IMR-90 (cell line): Measurements from ENCODE around the gene RUNX1. TPM values are rescaled to one million over a fixed set of nuclear protein-coding genes. Genes with fewer than 3 reads are reported as not detected.

ENCODE experiments used
- ATAC-seq: fragments of 200-7000 bp; cut with Tn5 transposase; 2 replicates; pipeline ENCODE4 v1.9.1; 2020; ENCODE audit warnings: low read depth, mild to moderate bottlenecking, moderate library complexity
- BruUV-seq: library from RNA; stranded (reverse); fragments of 400-500 nt; replicated peaks from 2 replicates; lab custom pipeline; 2021; lab: Mats Ljungman, UMichigan
- CTCF ChIA-PET: fragments of 300-600 bp; formaldehyde crosslinking; extraction: SDS; loops from one replicate; lab custom pipeline; 2021; ENCODE audit warnings: antibody characterized with exemption; lab: Yijun Ruan, JAX
- POLR2A ChIA-PET: fragments of 300-600 bp; sonication (Branson Sonifier 250); formaldehyde crosslinking; loops from one replicate; lab custom pipeline; 2022; ENCODE audit warnings: antibody characterized with exemption; ENCODE audit not compliant: unreplicated experiment; lab: Charles Lee
- DNase-seq: peaks from one replicate; pipeline ENCODE4 v3.0.0; 2013
- H2AFZ ChIP-seq: replicated peaks from 2 replicates; pipeline ENCODE3; 2013; ENCODE audit warnings: low read length, mild to moderate bottlenecking; ENCODE audit not compliant: poor library complexity
- H2AK5ac ChIP-seq: 2 replicates; pipeline ENCODE4 v1.6.1; 2013; ENCODE audit warnings: low read depth, low read length, inconsistent platforms
- H2AK9ac ChIP-seq: replicated peaks from 2 replicates; pipeline ENCODE3; 2013; ENCODE audit warnings: mild to moderate bottlenecking, low read depth, low read length, moderate library complexity; ENCODE audit not compliant: poor library complexity
- H2BK120ac ChIP-seq: 2 replicates; pipeline ENCODE4 v1.6.1; 2013; ENCODE audit warnings: low read depth, low read length, inconsistent platforms
- H2BK15ac ChIP-seq: 3 replicates; pipeline ENCODE4 v1.6.1; 2013; ENCODE audit warnings: low read depth, low read length, inconsistent platforms
- H2BK20ac ChIP-seq: 2 replicates; pipeline ENCODE4 v1.6.1; 2013; ENCODE audit warnings: low read depth, mild to moderate bottlenecking, inconsistent platforms, low read length, moderate library complexity
- H2BK5ac ChIP-seq: 2 replicates; pipeline ENCODE4 v1.6.1; 2013; ENCODE audit warnings: mild to moderate bottlenecking, low read depth, low read length, inconsistent platforms; ENCODE audit not compliant: poor library complexity, severe bottlenecking
- H3K14ac ChIP-seq: replicated peaks from 2 replicates; pipeline ENCODE4 v1.6.1; 2013; ENCODE audit warnings: low read depth, low read length, inconsistent platforms
- H3K18ac ChIP-seq: 2 replicates; pipeline ENCODE4 v1.6.1; 2013; ENCODE audit warnings: low read depth, low read length, control low read depth
- H3K23ac ChIP-seq: 2 replicates; pipeline ENCODE4 v1.6.1; 2013; ENCODE audit warnings: low read depth, low read length, inconsistent platforms
- H3K27ac ChIP-seq: 2 replicates; pipeline ENCODE4 v1.5.1; 2013; ENCODE audit warnings: mild to moderate bottlenecking, control low read depth, low read length; ENCODE audit not compliant: insufficient read depth
- H3K27me3 ChIP-seq: 2 replicates; pipeline ENCODE4 v1.6.1; 2013; ENCODE audit warnings: low read length; ENCODE audit not compliant: control insufficient read depth, insufficient read depth
- H3K36me3 ChIP-seq: 2 replicates; pipeline ENCODE4 v1.6.1; 2013; ENCODE audit warnings: low read length, mixed read lengths; ENCODE audit not compliant: control insufficient read depth, insufficient read depth
- H3K4ac ChIP-seq: 2 replicates; pipeline ENCODE4 v1.6.1; 2013; ENCODE audit warnings: low read depth, low read length, inconsistent platforms
- H3K4me1 ChIP-seq: 2 replicates; pipeline ENCODE4 v1.6.1; 2013; ENCODE audit warnings: low read length, mixed read lengths; ENCODE audit not compliant: control insufficient read depth, insufficient read depth
- H3K4me2 ChIP-seq: 2 replicates; pipeline ENCODE4 v1.6.1; 2013; ENCODE audit warnings: low read depth, mild to moderate bottlenecking, control low read depth, low read length, moderate library complexity
- H3K4me3 ChIP-seq: 2 replicates; pipeline ENCODE4 v1.5.1; 2013; ENCODE audit warnings: low read depth, mild to moderate bottlenecking, control low read depth, low read length, moderate library complexity; ENCODE audit not compliant: insufficient read depth
- H3K56ac ChIP-seq: 2 replicates; pipeline ENCODE4 v1.6.1; 2013; ENCODE audit warnings: low read length, inconsistent platforms; ENCODE audit not compliant: insufficient read depth; ENCODE audit errors: extremely low read depth
- H3K79me1 ChIP-seq, 2 experiments: 2 replicates each; pipeline ENCODE4 v1.6.1; 2013; ENCODE audit warnings: low read length in 2 of 2, inconsistent platforms in 1 of 2, low read depth in 1 of 2
- H3K9ac ChIP-seq: 2 replicates; pipeline ENCODE4 v1.6.1; 2013; ENCODE audit warnings: low read depth, low read length, control low read depth
- H3K9me1 ChIP-seq: 2 replicates; pipeline ENCODE4 v1.6.1; 2013; ENCODE audit warnings: low read length, inconsistent platforms; ENCODE audit not compliant: insufficient read depth
- H3K9me3 ChIP-seq: 2 replicates; pipeline ENCODE4 v1.6.1; 2013; ENCODE audit warnings: low read length; ENCODE audit not compliant: control insufficient read depth, insufficient read depth
- H4K20me1 ChIP-seq: 2 replicates; pipeline ENCODE4 v1.6.1; 2013; ENCODE audit warnings: low read length, inconsistent platforms; ENCODE audit not compliant: insufficient read depth
- H4K5ac ChIP-seq: 2 replicates; pipeline ENCODE4 v1.6.1; 2013; ENCODE audit warnings: mild to moderate bottlenecking, low read depth, low read length, control low read depth
- H4K8ac ChIP-seq, 2 experiments: 2 replicates each; pipeline ENCODE4 v1.6.1; 2013; ENCODE audit warnings: low read depth in 2 of 2, low read length in 2 of 2, control low read depth in 1 of 2, inconsistent platforms in 1 of 2
- H4K91ac ChIP-seq: 2 replicates; pipeline ENCODE4 v1.6.1; 2013; ENCODE audit warnings: low read depth, low read length, inconsistent platforms; ENCODE audit not compliant: insufficient read depth
- CTCF ChIP-seq: conservative IDR thresholded peaks from 2 replicates; pipeline ENCODE4 v1.5.1; 2012; ENCODE audit warnings: mild to moderate bottlenecking, low read depth, low read length, improper control_type of control experiment
- FOS ChIP-seq: fragments of 150-350 bp; IDR thresholded peaks from 2 replicates; pipeline ENCODE4 v1.6.1; 2016; ENCODE audit warnings: low read depth, low read length
- SMC3 ChIP-seq: fragments of 150-350 bp; IDR thresholded peaks from 2 replicates; pipeline ENCODE4 v1.6.1; 2016; ENCODE audit warnings: low read depth, mild to moderate bottlenecking, antibody characterized with exemption, low read length, moderate library complexity
- WGBS, 2 experiments: methylation state at CpG; one replicate each; pipeline versions ENCODE4 v1.1.5 to v1.1.7; 2013; ENCODE audit warnings: missing lambda C conversion rate in 2 of 2; ENCODE audit not compliant: insufficient read length in 1 of 2; ENCODE audit errors: extremely low coverage in 2 of 2; 5-methylcytosine and 5-hydroxymethylcytosine counted together
- dilution Hi-C: fragments of 300-500 bp; cut with HindIII; formaldehyde crosslinking; loops from one replicate; pipeline ENCODE4 v1.14.3; 2018; ENCODE audit warnings: low sequenced_read_pairs; ENCODE audit not compliant: unreplicated experiment
- in situ Hi-C: fragments of 300-500 bp; cut with MboI; formaldehyde crosslinking; loops from 3 replicates; pipeline ENCODE4 v1.14.3; 2019; ENCODE audit warnings: low sequenced_read_pairs, inconsistent platforms, mixed read lengths
- intact Hi-C: fragments of 100-400 bp; cut with micrococcal nuclease; formaldehyde crosslinking; loops from 2 replicates; pipeline ENCODE4 v1.10.0; 2022
- polyA plus RNA-seq, 3 experiments: library from polyadenylated mRNA; depleted of rRNA; stranded (reverse); fragments of >200 nt; gene quantifications; 2 replicates each; pipeline ENCODE4 v1.2.3, GENCODE V29; 2012; ENCODE audit warnings: low replicate concordance in 1 of 3
- total RNA-seq: library from RNA; depleted of rRNA; stranded (reverse); fragments of >200 nt; gene quantifications from 2 replicates; pipeline ENCODE4 v1.2.3, GENCODE V29; 2012

The RUNX1 gene
- total and polyA plus RNA-seq, 2 of the 4 experiments (the other 2 are of a cell fraction): 34.5 to 56.5 TPM

GRCh38 chr21:34846601-34847112 lies 202.4 kb downstream of the RUNX1 start:
- Histone ChIP-seq H2AK9ac (no peak overlapping the region), H2BK5ac (peak overlapping the region; percentile 56), H3K9me1 (peaks cover 48% of the 10 kb centered on the region), H3K4me2 (peak overlapping the region; percentile 72), H3K4ac (peak overlapping the region; percentile 46; the same call in 1 of the 2 replicates), H4K5ac (no peak overlapping the region), H3K79me1 (peaks cover 41 to 86% of the 10 kb centered on the region in 2 experiments), H2BK120ac (0 out of 2 replicates have a peak overlapping the region, but pooled peaks have one; percentile 8), H3K9ac (no peak overlapping the region), H3K56ac (no peak overlapping the region), H3K27ac (peak overlapping the region; percentile 57), H4K91ac (no peak overlapping the region), H3K9me3 (no peaks in the 10 kb centered on the region), H3K18ac (peak overlapping the region; percentile 35; the same call in 1 of the 2 replicates), H3K27me3 (no peaks in the 10 kb centered on the region), H3K4me1 (peaks cover 34% of the 10 kb centered on the region), H2BK20ac (no peak overlapping the region; the same call in 1 of the 2 replicates), H3K23ac (peak overlapping the region; percentile 22; the same call in 1 of the 2 replicates), H2AK5ac (peak overlapping the region; percentile 30; the same call in 1 of the 2 replicates), H4K20me1 (peaks cover 88% of the 10 kb centered on the region), H2AFZ (no peak overlapping the region), H3K4me3 (no peak overlapping the region), H3K14ac (peak overlapping the region; percentile 20; the same call in 1 of the 2 replicates), H4K8ac (0 out of 4 replicates have a peak overlapping the region, but pooled peaks of 1 of the 2 experiments have one; percentile 18), H2BK15ac (no peak overlapping the region), H3K36me3 (peaks cover 41% of the 10 kb centered on the region)
- dilution Hi-C loops (no loop called here), intact Hi-C loops (loop anchor here (5.0 kb wide), 2 partner anchors 34 to 99 kb away; no protein-coding TSS in a partner anchor), in situ Hi-C loops (no loop called here)
- 0% methylated on average over 1 of the region's 11 CpGs; no CpG with 5 or more reads in 1 of the 2 experiments for WGBS, 2 experiments
- peak; percentile 83 for ATAC-seq
- ChIA-PET CTCF (interaction anchor here (1.5 kb wide), 1 partner anchor 101 kb away, joined by 6 read pairs; no protein-coding TSS in a partner anchor), POLR2A (no interaction called here)
- DNase-seq: peak; percentile 89
- BruUV-seq: no TSS peak
- peak; percentile 38; the same call in 1 of the 2 replicates for TF ChIP-seq FOS
- no peak for TF ChIP-seq CTCF
- 0 out of 2 replicates have a peak, but pooled peaks have one; percentile 14 for TF ChIP-seq SMC3
